ENCODE results near the gene FLOT1.
"Not testable (repeated sequence)": the region's sequence is repeated elsewhere in the genome, so short reads cannot be mapped to it uniquely, and the experiment has no call there.

Gene FLOT1

GRCh38 chr6:30767158-30767943 lies 24.9 kb upstream of the FLOT1 start:
- DNase-seq = no peak

DNA sequence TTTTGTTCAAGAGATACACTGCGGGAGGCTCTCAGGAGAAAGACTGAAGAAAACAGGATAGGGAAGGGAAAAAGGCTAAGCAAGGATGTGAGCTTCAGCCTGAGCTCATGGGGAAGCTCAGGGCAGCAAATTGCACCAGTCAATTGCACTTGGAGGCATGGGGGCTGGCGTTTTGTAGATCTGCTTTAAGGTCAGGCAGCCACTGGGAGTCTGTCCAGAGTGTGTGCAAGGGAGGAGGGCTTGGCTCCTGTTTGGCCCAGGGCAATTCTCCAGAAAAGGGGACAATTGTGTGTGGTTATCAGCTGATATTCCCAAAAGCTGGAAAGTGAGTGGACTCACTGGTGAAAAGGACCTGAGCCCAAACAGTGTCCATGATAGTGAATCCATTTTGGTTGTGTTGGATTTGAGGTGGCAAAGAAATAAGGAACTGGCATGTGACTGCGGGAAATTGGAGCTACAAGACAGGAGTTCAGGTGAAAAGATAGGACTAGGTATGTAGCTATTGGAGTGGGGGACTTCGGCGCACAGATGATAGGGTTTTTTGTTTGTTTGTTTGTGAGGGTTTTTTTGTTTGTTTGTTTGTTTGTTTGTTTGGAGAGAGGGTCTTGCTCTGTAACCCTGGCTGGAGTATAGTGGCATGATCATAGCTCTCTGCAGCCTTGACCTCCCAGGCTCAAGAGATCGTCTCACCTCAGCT lies 24.1 kb upstream of the FLOT1 start:
- DNase-seq = no peak

DNA sequence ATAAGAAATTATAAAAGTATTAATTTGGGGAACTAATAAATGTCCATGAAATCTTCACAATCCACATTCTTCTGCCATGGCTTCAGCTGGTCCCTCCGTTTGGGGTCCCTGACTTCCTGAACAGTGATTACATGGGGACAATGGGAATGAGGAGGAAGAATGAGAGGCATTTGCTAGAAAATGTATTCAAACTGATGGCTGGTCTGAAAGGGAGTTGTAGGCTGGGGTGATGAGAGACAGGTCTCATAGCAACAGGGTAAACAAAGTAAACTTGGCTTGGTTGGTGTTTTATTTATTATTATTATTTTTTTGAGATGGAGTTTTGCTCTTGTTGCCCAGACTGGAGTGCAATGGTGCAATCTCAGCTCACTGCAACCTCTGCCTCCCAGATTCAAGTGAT lies 23.0 kb upstream of the FLOT1 start:
- not testable (repeated sequence) for DNase-seq

DNA sequence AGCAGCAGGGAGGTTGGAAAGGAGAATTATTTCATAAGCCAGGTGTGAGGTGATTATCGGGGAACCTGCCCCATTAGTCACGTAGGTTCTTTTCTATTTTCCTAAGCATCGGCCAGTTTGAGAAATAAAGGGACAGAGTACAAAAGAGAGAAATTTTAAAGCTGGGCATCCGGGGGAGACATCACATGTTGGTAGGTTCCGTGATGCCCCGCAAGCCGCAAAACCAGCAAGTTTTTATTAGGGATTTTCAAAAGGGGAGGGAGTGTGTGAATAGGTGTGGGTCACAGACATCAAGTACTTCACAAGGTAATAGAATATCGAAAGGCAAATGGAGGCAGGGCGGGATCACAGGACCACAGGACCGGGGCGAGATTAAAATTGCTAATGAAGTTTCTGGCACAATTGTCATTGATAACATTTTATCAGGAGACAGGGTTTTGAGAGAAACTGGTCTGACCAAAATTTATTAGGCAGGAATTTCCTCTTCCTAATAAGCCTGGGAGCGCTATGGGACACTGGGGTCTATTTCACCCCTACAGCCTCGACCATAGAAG lies 22.1 kb upstream of the FLOT1 start:
- not testable (repeated sequence) for DNase-seq

- DNase-seq = no peak
Measured at GRCh38 chr6:30763618-30764489, 21.4 kb upstream of the FLOT1 start.

GRCh38 chr6:30763155-30763617 lies 20.7 kb upstream of the FLOT1 start:
- DNase-seq = no peak

- no peak for DNase-seq
Measured at GRCh38 chr6:30761791-30762429, 19.4 kb upstream of the FLOT1 start.

GRCh38 chr6:30760549-30760948 lies 18.1 kb upstream of the FLOT1 start:
- DNase-seq = no peak

GRCh38 chr6:30759575-30760239 lies 17.2 kb upstream of the FLOT1 start:
- DNase-seq = no peak

- no peak for DNase-seq
Measured at GRCh38 chr6:30757261-30757904, 14.9 kb upstream of the FLOT1 start.

DNA sequence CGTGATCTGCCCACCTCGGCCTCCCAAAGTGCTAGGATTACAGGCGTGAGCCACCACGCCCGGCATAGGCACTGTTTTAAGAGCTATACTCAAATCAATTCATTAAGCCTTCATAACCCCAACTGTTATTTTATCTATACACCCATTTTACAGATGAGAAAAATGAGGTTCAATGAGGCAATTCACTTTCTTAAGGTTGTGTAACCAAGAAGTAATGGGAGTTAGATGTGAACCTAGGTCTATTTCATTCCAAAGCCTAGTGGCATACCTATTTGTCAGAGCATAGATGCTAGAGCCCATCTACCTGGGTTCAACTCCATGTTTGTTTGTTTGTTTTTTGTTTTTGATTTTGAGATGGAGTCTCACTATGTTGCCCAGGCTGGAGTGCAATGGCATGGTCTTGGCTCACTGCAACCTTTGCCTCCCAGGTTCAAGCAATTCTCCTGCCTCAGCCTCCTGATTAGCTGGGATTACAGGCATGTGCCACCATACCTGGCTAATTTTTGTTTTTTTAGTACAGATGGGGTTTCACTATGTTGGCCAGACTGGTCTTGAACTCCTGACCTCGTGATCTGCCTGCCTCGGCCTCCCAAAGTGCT lies 14.0 kb upstream of the FLOT1 start:
- DNase-seq = not testable (repeated sequence)

- DNase-seq = no peak
Measured at GRCh38 chr6:30754631-30755030, 12.1 kb upstream of the FLOT1 start.

DNA sequence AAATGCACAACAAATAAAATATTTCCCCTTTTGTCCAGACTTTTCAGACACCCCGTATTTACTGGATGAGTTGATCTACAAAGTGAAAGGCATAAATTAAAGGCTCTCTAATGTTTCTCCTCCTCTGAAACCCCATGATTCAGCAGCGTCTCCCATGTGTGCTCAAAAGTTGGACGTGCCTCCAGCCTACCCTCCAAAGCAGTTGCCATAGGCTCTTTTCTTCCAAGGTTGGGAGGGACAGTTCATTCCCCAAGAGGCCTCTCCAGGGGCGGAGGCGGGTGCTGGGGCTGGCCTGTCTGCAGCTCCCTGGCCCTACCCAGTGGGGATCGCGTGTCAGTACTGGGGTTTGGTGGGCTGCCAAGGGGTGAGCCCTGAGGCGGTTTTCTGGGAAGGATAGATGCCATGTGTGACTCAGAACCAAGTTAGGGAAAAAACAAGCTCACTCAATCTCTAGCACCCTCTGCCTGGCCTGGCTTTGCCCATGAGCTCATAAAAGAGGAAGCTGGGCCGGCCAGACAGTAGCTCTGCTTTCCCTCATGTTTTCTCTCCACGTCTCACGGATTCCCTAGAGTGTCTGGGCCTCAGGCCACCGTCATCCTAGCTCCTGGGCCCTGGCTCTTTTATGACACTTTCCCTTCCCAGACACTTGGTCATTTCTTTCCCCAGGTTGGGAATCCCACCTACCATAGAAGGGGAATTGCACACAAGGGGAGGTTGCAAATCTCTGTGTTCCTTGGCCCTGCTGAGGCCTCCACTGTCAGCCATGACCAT lies 9.9 kb upstream of the FLOT1 start:
- no peak for DNase-seq

- DNase-seq = no peak
Measured at GRCh38 chr6:30750379-30750668, 7.8 kb upstream of the FLOT1 start.

DNA sequence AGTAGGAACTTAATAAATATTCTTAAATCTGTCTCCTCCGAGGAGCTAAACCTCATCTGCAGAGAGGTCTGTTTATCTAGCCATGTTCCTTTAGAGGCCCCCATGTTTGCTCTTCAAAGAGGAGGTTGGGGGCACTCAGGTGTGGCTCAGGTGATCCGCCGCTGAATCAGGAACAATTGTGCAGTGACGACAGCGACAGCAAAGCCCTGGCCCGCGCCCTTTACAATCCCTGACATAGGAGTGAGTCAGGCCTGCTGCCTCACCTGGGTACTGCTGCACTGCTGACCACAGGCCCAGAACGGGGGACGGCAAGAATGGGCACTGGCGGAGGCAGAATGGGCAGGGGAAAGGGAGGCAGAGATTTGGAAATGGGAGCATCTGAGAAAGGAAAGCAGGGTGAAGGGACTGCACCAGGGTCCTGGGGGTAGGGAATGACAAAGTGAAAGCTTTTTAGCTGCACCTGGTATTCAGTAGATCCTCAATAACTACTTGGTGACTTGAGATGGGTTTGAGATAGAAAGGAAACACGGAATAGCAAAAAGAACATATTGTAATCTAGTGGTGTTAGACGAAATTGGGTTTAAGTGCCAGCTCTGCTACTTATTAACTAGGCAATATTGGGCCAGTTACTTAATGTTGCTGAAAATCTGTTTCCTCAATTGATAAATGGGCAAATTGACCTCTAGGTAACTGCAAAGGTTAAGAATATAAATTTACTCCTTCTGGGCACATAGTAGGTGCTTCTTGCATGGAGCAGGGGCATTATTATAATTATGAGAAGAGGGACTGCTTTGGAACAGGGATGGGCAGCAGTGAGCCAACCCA lies 7.3 kb upstream of the FLOT1 start:
- no peak for DNase-seq

DNA sequence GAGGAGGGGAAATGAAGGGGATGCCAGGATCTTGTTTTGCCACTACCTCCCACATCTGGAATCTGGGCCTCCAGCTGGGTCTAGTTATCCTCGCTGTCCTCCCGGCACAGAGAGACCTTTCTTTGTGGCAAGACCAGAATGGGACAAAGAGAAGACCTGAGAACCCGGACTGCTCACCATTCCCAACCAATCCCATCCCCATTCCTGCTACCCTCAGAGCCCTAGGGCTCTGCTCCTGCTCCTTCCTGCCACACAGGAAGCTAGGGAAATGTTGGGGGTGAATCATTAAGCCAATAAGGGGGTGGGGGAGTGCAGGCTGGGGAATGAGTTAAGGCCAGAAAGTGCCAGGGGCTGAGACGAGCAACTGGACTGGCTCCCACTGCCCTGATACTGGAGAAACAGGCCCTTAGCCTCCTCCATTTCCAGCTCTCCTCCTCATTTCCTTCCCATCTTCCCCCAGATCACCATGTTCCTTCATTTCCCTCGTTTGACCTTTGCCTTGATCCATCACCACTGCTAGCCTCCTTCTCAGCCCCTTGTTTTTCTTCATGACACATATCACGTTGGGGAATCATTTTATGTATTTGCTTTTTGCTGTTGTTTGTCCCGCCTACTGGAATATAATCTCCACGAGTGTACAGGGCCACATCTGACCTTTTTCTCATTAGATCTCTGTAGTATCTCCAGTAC lies 6.5 kb upstream of the FLOT1 start:
- DNase-seq = no peak

- DNase-seq = no peak
Measured at GRCh38 chr6:30747902-30748769, 5.6 kb upstream of the FLOT1 start.

DNA sequence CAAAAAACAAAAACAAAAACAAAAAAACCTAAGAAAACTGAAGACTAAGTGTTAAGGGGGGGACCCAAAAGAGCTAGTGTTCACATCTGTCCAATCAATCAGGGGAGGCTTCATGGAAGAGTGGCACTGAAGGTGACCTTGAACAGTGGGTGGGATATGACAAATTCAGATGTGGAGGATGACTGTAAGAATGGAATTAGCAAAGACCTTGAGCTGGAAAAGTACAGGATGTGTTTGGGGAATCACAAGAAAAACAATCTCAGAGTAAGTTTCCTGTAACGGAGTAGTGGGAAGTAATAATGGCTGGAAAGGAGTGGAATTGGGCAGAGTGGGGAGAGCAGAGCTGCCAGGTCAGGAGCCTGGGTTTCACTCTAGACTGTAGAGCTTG lies 4.8 kb upstream of the FLOT1 start:
- no peak for DNase-seq

Measured in activated gamma-delta T cell treated with Interleukin-2 at 50 U/mL for 16 hours (primary cell).